Medulla oblongata (tissue), 1 donor: Measurements from ENCODE around the gene RPS5.
"Not testable (repeated sequence)": the region's sequence is repeated elsewhere in the genome, so short reads cannot be mapped to it uniquely, and the experiment has no call there.

ENCODE experiments used
- DNase-seq: peaks from one replicate; pipeline ENCODE4 v3.0.0-alpha.2; 2015; ENCODE audit errors: extremely low spot score

Gene RPS5

DNA sequence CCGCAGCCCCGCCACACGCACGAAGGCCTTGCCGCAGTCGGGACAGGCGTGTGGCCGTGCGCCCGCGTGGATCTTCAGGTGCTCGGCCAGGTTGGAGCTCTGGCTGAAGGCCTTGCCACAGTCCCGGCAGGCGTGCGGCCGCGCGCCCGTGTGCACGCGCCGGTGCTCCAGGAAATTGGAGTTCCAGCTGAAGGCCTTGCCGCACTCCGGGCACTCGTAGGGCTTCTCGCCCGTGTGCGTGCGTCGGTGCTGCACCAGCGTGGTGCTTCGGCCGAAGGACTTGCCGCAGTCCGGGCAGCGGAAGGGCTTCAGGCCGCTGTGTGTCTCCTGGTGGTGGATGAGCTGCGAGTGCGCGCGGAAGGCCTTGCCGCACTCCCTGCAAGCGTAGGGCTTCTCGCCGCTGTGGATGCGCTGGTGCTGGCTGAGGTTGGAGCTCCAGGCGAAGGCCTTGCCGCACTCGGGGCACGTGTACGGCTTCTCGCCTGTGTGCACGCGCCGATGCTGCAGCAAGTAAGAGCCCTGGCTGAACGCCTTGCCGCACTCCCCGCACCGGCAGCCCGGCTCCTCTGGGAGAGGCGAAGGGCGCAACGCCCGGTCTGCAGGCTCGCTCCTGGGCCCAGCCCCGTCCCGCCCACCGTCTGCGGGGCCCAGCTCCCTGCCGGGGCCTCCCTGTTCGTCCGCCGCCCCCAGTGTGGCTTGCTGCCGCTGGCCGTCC lies 30.1 kb upstream of the RPS5 start:
- DNase-seq: no peak

DNA sequence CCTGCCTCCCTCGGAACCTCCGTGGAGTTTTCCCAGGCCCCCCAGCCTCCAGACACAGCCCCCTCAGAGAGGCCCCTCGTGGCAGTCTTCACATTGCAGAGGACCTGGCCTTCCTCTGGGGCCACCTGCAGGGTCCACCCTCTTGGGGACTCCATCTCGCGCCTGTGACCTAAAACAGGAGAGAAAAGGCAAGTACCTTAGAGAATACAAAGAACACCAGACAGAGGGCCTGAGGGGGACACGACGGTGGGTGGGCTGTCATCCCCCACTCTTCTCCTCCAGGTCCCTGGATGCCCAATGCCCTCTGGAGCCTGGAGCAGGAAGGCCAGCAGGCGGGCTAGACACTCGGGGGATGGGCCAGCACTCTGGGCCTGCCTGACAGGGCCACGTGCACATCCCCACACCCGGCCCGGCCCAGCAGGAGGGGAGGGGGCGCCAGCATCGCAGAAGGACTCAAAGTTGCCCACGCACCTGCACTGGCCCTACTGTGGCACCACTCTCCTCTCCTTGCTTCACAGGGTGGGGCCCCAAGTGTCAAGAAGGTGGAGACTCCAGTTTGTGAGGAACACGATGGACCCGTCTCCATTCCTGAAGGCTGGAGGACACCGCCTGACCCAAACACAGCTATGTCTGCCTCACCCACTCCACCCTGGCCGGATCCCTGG lies 29.5 kb upstream of the RPS5 start:
- DNase-seq: no peak

DNA sequence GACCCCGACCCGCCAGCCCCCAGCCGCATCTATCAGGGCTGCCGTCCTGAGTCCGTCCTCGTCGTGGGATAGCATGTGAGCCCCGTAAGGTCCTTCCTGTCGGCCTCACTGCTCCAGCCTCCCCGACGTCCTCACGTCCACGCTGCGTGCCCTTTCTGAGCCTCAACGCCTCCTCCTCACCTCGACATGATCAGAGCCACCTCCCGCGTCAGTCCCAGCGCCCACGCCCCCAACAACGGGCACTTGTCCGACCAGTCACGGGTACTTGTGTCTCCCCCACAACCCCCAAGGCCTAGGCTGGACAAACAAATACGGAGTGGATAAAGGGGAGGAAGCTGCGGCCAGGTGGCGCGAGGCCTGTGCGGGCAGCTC lies 25.2 kb upstream of the RPS5 start:
- DNase-seq: no peak

DNA sequence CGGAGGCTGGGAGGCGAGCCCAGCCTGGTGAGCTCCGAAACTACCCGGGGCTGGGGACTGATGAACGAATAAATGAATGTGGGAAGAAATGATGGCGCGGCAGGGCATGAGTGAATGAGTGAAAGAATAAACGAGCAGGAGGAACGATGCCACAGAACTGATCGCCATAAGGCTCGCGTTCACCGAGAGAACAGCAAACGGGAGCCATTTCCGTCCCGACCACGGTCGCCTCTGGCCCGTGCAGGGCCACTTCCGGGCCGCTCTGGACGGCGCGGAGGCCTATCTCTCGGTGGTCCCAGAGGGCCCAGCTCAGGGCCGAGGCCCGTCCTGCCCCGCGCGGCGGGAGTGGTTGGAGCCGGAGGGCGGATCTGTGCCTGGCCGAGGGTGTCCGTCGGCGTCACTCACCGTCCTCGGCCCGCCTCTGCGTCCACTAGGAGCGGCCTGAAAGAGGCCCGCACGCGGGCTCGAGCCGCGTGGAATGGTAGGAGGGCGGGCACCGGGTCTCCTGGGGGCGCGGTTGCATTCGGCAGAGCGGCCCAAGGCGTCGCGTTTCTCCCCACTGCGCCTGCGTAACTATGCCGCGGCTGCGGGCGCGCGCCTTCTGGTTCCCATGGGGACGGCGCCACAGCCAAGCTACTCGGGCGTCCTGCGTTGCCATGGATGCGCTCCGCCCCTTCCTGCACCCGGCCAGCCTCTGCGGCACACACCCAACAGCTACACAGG lies 24.6 kb upstream of the RPS5 start, which contains the start of gene ZNF497:
Gene ZNF497, minus strand, starts transcription at position 480 of the 723 bp plus-strand sequence. CDS start 5,116 bp downstream, outside the sequence.
- peak; percentile 97 for DNase-seq

DNA sequence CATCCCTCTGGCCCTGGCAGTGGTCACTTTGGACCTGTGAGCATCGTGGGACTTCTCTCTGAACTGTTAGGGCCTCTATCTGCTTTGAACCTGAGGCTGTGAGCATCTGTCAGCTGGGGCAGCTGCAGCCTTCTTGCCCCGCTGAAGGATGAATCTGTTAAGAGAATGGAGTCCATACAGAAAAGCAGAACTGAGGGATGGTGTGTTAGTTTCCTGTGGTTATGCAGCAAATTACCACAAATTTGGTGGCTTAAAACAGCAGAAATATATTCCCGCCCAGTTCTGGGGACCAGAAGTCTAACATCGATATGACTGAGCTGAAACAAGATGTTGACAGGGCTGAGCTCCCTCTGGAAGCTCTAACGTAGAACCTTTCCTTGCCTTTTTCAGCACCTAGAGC lies 22.9 kb upstream of the RPS5 start:
- no peak for DNase-seq

DNA sequence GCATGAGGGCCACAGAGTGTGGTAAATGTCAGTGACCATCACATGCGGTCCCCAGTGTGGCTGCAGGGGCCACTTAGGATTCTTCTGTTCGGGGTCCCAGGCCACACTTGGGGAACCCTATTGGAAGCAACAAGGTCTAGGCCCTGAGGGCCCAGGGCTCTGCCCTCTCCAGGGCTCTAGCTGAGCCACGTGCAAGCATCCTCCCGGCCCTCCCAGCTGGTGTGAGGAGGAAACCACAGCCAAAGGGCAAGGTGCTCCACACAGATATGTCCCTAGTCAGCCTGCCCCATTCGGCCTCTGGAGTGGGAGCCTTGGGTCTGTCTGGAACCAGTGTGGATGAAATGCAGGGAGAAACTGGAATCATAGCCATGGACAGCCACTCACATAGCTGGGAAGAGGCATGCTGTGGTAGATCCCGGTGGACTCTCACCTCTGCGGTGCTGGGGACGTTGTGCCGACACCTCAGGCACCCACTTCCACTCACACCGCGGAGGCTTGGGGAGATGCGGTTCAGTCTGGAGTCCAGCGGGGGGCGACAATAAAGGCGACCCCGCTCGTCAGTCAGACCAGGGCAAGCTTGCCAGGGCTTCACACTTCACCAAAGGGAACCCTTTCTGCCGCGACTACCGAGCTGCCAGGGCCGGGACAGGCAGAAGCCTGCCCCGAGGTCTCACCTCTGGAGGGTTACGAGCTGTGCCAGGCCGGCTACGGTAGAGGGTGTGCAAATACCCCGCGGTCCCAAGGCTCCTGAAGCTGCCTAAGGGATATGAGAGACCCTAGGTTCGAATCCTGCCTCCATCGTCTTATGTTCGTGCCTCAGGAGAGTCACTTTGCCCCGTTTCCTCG lies 20.3 kb upstream of the RPS5 start:
- DNase-seq: no peak

DNA sequence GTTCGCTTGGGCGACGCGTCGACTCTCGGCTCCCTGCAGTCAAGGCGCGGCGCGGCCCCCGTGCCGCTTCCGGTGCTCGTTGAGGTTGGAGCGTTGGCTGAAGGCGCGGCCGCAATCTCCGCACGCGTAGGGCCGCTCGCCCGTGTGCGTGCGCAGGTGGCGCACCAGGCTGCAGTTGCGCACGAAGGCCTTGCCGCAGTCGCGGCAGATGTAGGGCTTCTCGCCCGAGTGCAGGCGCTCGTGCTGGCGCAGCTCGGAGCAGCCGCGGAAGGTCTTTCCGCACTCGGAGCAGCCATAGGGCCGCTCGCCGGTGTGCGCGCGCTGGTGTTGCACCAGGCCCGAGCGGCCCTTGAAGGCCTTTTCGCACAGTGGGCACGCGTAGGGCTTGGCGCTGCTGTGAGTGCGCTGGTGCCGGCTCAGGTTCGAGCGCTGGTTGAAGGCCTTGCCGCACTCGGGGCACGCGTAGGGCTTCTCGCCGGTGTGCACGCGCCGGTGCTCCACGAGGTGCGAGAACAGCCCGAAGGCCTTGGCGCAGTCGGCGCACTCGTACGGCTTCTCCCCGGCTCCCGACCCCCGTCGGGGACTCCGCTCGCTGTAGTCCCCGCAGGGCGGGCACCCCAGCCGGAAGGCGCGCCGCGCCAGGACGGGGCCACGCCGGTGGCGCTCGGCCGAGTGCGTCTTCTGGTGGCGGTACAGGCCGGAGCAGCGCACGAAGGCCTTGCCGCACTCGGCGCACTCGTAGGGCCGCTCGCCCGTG lies 19.2 kb upstream of the RPS5 start:
- no peak for DNase-seq

DNA sequence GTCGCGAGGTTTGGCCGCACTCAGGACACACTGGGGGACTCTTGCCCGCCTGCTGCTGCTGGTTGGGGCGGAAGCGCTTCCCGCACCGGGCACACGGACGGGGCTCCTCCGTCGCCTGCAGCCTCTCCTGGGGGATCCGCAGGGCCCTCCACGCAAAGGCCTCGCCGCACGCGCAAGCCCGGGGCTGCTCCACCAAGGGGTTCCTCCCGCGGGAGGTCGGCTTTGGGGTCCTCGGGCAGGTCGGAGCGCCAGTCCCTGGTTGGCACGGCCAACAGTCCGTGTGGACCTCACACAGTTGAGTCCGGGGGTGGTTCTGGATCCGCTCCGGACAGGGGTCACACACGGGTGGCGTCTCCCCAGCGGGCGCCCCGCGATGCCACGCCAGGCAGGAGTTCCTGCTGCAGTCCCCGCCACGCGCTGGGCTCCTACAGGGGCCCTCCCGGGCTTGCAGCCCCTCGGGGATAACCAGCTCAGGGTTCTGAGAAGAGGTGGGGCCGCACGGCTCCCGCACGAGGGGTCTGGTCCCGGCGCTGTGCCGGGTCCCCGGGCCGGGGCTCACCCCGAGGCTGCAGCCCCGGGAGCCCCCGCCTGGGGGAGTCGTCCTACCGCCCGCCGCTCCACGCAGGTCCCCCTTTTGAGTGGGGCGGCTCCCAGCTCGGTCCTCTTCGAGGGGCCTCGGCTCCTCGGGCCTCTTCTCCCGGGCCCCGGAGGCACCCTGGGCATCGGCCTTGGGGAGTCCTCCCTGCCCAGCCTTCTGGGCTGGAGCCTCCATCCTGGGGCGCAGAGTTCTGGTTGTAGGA lies 18.3 kb upstream of the RPS5 start:
- DNase-seq: no peak

DNA sequence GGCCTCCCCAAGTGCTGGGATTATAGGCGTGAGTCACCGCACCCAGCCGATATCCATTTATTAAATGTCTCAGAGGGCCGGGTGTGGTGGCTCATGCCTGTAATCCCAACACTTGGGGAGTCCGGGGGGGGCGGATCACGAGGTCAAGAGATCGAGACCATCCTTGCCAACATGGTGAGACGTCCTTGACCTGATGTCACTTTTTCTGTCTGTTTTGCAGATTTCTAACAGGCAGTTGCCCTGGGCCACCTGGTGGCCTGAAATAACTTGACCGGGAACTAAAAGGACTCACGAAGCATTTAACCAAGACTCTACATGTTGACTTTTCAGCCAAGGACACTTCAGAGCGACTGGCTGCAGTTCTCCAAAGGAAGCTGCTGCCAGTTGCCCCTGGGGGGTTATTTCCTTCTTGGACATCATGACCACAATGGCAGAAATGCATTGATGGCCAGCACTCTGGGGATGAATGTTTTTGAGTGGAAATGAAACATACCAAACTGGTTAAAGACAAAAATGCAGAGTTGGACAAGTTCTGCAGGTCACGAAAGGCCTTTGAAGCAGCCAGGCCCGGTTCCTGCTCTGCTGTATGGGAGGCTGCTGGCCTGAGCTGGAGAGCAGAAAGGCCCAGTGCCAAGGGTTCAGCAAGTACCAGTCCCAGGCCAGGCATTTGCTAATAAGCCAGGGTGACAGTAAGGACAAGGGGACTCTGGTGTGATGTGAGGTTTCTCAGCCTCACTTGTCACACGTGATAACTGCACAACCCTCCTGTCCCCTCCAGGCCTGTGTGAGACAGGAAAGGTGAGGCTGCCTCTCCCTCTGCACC lies 14.5 kb upstream of the RPS5 start:
- peak; percentile 50 for DNase-seq

DNA sequence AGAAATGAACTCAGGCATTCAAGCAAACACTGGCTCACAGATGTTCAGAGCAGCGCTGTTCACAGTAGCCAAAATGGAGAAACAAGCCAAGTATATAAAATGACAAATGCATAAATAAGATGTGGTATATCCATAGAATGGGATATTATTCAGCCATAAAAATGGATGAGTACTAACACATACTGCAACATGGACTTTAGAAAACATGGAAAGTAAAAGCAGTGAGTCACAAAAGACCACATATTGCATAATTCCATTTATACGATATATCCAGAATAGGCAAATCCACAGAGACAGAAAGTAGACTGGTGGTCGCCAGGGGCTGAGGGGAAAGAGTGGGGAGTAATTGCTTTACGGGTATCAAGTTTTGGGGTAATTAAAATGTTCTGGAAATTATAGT lies 12.9 kb upstream of the RPS5 start:
- no peak for DNase-seq

DNA sequence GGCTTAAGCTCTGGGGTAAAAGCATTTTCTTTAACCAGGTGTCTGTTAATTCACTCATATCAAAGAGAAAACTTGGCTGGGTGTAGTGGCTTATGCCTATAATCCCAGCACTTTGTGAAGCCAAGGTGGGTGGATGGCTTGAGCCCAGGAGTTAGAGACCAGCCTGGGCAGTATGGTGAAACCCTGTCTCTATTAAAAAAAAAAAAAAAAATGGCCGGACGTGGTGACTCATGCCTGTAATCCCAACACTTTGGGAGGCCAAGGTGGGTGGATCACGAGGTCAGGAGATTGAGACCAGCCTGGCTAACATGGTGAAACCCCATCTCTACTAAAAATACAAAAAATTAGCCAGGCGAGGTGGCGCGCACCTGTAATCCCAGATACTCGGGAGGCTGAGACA lies 10.3 kb upstream of the RPS5 start:
- DNase-seq: not testable (repeated sequence)

DNA sequence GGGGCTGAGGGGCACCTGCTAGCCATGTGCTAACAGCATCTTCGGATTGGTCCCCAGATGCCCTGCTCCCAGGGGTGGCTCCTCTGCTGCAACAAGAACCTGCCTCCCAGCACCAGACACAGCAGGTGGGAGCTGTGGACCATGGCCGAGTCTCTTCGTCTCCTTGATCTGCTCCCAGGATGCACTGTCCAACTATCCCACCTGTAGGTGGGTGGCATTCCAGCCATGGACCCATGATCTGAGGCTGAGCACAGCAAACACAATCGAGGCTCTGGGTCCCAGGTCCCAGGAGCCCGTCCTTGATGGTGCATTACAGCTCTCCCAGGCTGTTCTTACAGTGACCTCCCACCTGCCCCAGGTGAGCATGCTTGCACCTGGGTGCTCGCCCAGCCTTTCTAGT lies 7.8 kb upstream of the RPS5 start:
- DNase-seq: no peak

DNA sequence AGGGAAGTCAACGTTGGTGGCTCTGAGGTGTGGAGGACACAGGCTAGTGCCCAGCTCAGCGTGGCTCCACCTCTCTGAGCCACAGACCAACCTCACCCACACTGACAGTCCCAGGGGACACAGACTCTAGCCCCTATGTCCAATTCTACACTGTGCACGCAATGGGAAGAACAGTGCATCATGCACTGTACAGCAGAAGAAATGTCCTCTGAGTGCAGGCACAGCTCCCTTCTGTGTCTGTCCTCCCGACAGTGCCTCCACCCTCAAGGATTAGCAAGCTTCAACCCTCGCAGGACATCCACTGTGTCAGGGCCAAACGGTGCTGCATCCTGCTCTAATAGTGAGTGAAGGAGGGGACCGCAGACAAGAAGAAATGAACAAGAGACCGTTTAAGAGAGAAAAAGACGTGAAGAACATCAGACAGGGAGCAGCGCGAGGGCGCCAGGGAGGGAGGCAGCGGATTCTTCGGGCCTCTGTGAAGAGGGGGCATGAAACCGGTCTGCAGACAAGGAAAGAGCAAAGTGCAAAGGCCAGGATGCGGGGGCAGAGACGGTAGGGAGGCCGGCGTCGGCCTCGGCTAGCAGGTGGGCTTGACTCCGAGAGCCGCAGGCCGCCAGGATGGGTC lies 6.9 kb upstream of the RPS5 start:
- DNase-seq: peak; percentile 27

DNA sequence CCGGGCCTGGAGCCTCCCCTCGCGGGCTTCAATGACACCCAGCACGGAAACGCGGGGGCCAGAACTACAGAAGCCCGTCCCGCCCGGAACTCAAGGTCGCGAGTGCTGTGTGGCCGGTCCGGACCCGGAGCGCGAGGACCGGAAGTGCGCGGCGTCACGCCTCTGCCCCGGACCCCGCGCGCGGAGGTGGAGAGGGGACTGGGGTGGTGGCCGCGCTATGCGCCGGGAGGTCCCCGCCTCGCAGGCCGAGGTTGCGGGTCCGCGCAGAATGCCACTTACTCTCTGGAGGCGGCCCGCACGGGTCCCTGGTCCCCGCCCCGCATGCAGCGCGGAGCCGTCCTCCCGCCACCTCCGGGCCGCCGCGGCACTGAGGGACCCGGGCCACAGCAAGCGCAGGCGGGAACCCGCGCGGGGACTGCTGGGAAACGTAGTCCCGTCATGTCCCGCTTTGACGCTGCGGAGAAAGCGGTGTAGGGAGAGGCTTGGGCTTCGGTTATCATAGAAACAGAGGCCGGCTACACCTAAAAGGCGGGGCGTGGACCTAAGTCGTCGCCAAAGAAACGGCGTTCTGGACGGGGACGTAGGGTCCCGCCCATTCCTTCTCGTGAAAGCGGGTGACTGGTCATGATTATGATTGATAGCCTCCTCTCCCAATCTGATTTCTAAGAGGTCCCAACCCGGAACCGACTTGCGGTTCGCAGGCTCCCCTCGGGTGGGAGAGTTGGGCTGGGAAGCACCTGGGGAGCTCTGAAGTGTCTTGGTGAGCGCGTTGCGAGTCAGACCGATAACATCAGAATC lies 6.2 kb upstream of the RPS5 start, which contains the start of gene ZNF837:
Gene ZNF837, minus strand, starts transcription at position 369 of the 798 bp plus-strand sequence. CDS start 11,698 bp downstream, outside the sequence.
- peak; percentile 100 for DNase-seq

DNA sequence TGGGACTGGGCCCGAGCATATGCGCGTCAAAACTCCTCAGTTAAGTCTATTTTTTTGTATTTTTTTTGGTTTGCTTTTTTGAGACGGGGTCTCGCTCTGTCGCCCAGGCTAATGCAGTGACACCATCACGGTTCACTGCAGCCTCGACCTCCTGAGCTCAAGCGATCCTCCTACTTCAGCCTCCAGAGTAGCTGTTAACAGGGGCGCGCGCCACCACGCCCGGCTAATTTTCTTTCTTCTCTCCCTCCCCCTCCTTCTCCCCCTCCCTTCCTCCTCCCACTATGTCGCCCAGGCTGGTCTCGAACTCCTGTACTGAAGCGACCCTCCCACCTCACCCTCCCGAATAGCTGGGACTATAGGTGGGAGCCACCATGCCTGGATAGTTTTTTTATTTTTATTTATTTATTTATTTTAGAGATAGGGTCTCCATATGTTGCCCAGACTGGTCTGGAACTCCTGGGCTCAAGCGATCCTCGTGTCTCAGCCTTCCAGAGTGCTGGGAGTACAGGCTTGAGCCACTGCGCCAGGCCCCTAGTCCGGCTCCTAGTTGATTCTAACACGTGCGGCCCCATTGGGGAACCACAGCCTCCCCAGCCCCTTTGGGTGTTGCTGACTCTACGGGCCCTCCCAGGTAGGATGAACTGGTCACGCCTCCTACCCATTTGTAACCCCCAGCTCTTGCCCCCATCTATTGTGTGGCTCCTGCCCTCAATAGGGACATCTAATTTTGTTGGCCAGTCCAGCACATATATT lies 5.4 kb upstream of the RPS5 start:
- DNase-seq: no peak

DNA sequence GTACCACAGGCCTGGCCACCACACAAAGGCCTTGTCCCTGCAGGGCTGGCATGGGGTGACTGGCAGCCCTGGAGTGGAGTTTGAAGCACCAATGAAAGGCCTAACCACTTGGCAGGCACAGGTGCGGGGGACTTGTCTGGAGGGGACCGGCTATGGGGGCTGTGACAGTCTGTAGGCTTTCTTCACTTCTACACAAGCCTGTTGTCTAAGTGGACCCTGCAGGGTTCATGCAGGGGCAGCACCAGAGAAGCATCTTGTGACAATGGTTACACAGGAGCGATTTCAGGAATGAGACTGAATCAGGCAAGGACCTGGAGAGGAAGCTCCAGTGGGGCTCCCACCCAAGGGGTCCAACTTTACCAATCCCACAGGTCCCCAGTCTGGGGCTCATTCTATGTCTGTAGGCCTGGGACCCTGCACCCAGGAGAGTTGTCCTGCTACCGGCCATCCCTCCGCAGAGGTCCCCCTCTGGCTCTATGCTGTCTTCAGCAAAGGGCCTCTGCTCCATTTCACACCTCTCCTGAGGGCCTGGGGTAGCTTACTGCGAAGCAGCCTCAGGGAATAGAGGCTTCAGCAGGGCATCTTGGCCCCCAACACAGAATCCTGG lies 4.0 kb upstream of the RPS5 start:
- DNase-seq: no peak
